Spinal cord (tissue), 10 donors: Measurements from ENCODE around the gene UACA. TPM values are rescaled to one million over a fixed set of nuclear protein-coding genes. Genes with fewer than 3 reads are reported as not detected.

ENCODE experiments used
- DNase-seq, 6 donors: peaks; one replicate each; pipeline versions ENCODE4 v3.0.0 to v3.0.0-alpha.2; 2013 to 2015; ENCODE audit warnings: low spot score in 6 of 6, low read depth in 4 of 6
- H3K27ac ChIP-seq: one replicate; pipeline ENCODE4 v1.5.1; 2013; ENCODE audit warnings: low read depth, low read length, control low read depth
- H3K27me3 ChIP-seq: one replicate; pipeline ENCODE4 v1.6.1; 2013; ENCODE audit warnings: low read length; ENCODE audit not compliant: control insufficient read depth, insufficient read depth
- H3K36me3 ChIP-seq: one replicate; pipeline ENCODE4 v1.6.1; 2013; ENCODE audit warnings: low read length; ENCODE audit not compliant: control insufficient read depth, insufficient read depth
- H3K4me1 ChIP-seq: one replicate; pipeline ENCODE4 v1.6.1; 2013; ENCODE audit warnings: low read length; ENCODE audit not compliant: control insufficient read depth, insufficient read depth
- H3K4me3 ChIP-seq: one replicate; pipeline ENCODE4 v1.5.1; 2013; ENCODE audit warnings: low read depth, low read length, control low read depth
- H3K9me3 ChIP-seq: one replicate; pipeline ENCODE4 v1.6.1; 2013; ENCODE audit warnings: low read length; ENCODE audit not compliant: control insufficient read depth, insufficient read depth
- WGBS: methylation state at CpG from one replicate; pipeline ENCODE4 v1.1.5; 2013; ENCODE audit warnings: missing lambda C conversion rate; ENCODE audit not compliant: insufficient coverage; 5-methylcytosine and 5-hydroxymethylcytosine counted together
- polyA plus RNA-seq, 2 donors: library from polyadenylated mRNA; unstranded; fragments of 120-200 nt; gene quantifications; one replicate each; pipeline ENCODE4 v1.2.1, GENCODE V29; 2013; ENCODE audit not compliant: insufficient read length in 2 of 2
- total RNA-seq, 2 donors: library from RNA; depleted of rRNA in 1 of 2; stranded (reverse); fragments of 120-200 nt in 1 of 2; fragments of >200 nt in 1 of 2; gene quantifications; one replicate each; pipeline versions ENCODE4 v1.2.3 to v1.2.4, GENCODE V29; 2013 to 2014
- donor health status: healthy.

Gene UACA
- total and polyA plus RNA-seq, 4 donors = 50.8 to 188 (median 87.2) TPM

GRCh38 chr15:70715840-70716485 lies 47.4 kb downstream of the UACA start:
- Histone ChIP-seq H3K4me1 (no peaks in the 10 kb centered on the region), H3K9me3 (no peaks in the 10 kb centered on the region), H3K27ac (no peak overlapping the region), H3K27me3 (no peaks in the 10 kb centered on the region), H3K4me3 (no peak overlapping the region), H3K36me3 (no peaks in the 10 kb centered on the region)
- no peak for DNase-seq
- 88% methylated on average over 2 of the region's 6 CpGs for WGBS

DNA sequence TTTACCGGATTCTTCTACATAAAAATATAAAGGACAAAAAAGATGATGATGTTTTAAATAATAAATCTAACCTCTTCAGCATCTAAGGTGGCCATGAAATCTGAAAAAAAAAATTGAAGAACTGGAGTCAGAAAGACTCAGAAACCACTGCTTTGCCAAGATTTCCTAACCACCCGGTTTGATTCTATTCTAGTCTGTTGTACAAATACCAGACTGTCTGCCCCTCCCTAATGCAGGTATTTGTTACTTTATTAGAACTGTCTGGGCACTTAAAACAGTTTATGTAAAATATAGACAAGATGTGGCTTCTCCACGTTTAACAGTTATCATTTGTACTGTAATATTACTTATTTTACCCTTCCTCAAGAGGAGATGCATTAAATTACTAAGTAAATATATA lies 48.8 kb downstream of the UACA start:
- Histone ChIP-seq H3K4me1 (no peaks in the 10 kb centered on the region), H3K27ac (peak overlapping the region; percentile 45), H3K27me3 (no peaks in the 10 kb centered on the region), H3K36me3 (no peaks in the 10 kb centered on the region), H3K9me3 (no peaks in the 10 kb centered on the region), H3K4me3 (no peak overlapping the region)
- DNase-seq = no peak
- WGBS = no CpG with 5 or more reads among the region's 3 CpGs

- Histone ChIP-seq H3K27ac (peak overlapping the region; percentile 45), H3K4me1 (no peaks in the 10 kb centered on the region), H3K9me3 (no peaks in the 10 kb centered on the region), H3K4me3 (no peak overlapping the region), H3K36me3 (no peaks in the 10 kb centered on the region), H3K27me3 (no peaks in the 10 kb centered on the region)
- WGBS = 60% methylated on average over 1 of the region's 2 CpGs
- no peak for DNase-seq
Observed at GRCh38 chr15:70714015-70714414, 49.3 kb downstream of the UACA start.

GRCh38 chr15:70712271-70712670 lies 51.1 kb downstream of the UACA start:
- Histone ChIP-seq H3K27me3 (no peaks in the 10 kb centered on the region), H3K36me3 (no peaks in the 10 kb centered on the region), H3K4me1 (no peaks in the 10 kb centered on the region), H3K4me3 (no peak overlapping the region), H3K27ac (no peak overlapping the region), H3K9me3 (no peaks in the 10 kb centered on the region)
- WGBS = 82% methylated on average over 2 of the region's 3 CpGs
- no peak for DNase-seq

DNA sequence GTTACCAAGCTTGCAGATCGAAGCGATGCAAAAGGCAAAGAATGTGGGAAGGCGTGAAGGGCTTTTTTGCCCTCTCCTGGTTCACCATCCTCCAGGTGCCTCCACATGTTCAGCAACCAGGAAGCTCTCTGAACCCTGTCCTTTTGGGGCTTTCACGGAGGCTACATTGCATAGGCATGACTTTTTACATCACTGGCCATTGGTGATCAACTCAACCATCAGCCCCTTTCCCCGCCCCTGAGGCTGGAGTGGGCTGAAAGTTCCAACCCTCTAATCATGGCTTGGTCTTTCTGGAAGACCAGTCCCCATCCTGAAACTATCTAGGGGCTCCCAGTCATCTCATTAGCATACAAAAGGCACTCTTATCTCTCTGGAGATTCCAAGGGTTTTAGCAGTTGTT lies 52.6 kb downstream of the UACA start:
- Histone ChIP-seq H3K4me1 (no peaks in the 10 kb centered on the region), H3K9me3 (no peaks in the 10 kb centered on the region), H3K4me3 (no peak overlapping the region), H3K36me3 (no peaks in the 10 kb centered on the region), H3K27ac (no peak overlapping the region), H3K27me3 (no peaks in the 10 kb centered on the region)
- WGBS = 85% methylated on average over 5 of the region's 5 CpGs
- no peak for DNase-seq

GRCh38 chr15:70708839-70709238 lies 54.5 kb downstream of the UACA start:
- DNase-seq = no peak
- H3K4me1 ChIP-seq = no peaks in the 10 kb centered on the region
- no peaks in the 10 kb centered on the region for H3K9me3 ChIP-seq
- no peaks in the 10 kb centered on the region for H3K36me3 ChIP-seq
- WGBS = 60% methylated on average over 1 of the region's 3 CpGs
- no peaks in the 10 kb centered on the region for H3K27me3 ChIP-seq
- H3K4me3 ChIP-seq = no peak overlapping the region
- H3K27ac ChIP-seq = no peak overlapping the region

DNA sequence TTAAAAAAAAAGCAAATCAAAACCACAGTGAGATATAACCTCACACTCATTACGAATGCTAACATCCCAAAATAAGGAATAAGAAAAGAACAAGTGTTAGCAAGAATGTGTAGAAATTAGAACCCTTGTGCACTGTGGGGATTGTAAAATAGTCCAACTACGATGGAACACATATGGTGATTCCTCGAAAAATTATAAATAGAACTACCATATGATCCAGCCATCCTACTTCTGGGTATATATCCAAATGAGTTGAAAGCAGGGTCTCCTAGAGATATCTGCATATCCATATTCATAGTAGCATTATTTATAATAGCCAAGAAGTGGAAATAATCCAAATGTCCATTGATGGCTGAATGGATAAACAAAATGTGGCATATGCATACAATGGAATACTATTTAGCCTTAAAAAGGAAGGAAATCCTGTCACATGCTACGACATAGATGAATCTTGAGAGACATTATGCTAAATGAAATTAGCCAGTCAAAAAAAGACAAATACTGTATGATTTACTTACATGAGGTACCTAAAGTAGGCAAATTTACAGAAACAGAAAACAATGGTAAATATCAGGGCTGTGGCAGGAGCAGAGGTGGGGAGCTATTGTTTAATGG lies 55.6 kb downstream of the UACA start:
- Histone ChIP-seq H3K36me3 (no peaks in the 10 kb centered on the region), H3K27ac (no peak overlapping the region), H3K4me1 (no peaks in the 10 kb centered on the region), H3K4me3 (no peak overlapping the region), H3K27me3 (no peaks in the 10 kb centered on the region), H3K9me3 (no peaks in the 10 kb centered on the region)
- WGBS = no CpG with 5 or more reads among the region's 4 CpGs
- DNase-seq = peak in 1 of 6 donors; percentile 52

GRCh38 chr15:70704731-70705130 lies 58.6 kb downstream of the UACA start:
- no peak for DNase-seq
- H3K36me3 ChIP-seq = no peaks in the 10 kb centered on the region
- H3K4me1 ChIP-seq = no peaks in the 10 kb centered on the region
- no peak overlapping the region for H3K27ac ChIP-seq
- H3K27me3 ChIP-seq = no peaks in the 10 kb centered on the region
- no peak overlapping the region for H3K4me3 ChIP-seq
- 87% methylated on average over 2 of the region's 5 CpGs for WGBS
- no peaks in the 10 kb centered on the region for H3K9me3 ChIP-seq

GRCh38 chr15:70704166-70704565 lies 59.2 kb downstream of the UACA start:
- WGBS = 86% methylated on average over 1 of the region's 2 CpGs
- DNase-seq = no peak
- H3K27ac ChIP-seq = peak overlapping the region; percentile 48
- H3K27me3 ChIP-seq = no peaks in the 10 kb centered on the region
- H3K36me3 ChIP-seq = no peaks in the 10 kb centered on the region
- no peak overlapping the region for H3K4me3 ChIP-seq
- no peaks in the 10 kb centered on the region for H3K4me1 ChIP-seq
- no peaks in the 10 kb centered on the region for H3K9me3 ChIP-seq
